ENCODE results near the gene CCDC12.

DNA sequence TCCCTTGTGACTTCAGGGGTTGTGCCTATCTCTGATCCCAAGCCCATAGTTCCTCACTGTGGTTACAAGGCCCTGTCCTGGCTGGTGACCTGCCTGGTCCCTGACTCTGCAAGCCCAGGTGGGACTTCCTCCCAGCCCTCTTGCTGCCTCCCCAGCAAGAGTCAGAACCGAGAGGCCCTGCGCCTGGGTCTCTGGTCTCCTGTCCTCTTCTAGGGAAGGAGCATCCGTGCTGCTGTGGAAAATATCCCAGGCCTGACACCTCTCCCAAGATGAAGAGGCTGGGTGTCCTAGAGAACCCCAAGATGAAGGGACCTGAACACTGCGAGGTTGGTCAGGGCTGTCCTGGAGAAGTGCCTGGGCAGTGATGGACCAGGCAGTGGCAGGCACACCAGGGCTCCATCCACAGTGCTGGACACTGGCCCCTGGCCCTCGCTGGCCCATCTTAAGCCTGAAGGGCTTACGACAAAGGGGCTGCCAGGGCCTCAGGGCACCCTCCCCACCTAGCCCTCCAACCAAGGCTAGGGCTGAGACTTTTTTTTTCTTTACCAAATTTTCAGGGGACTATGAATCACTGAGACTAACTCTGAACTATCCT lies 66.3 kb downstream of the CCDC12 start:
- no peak for TF ChIP-seq FOXK2 (conservative IDR thresholded peaks at IDR 0.05 in 1 of 2, IDR thresholded peaks at IDR 0.05 in 1 of 2; ENCODE audit: low read depth in 2 of 2)
- TF ChIP-seq, protein P1, sequence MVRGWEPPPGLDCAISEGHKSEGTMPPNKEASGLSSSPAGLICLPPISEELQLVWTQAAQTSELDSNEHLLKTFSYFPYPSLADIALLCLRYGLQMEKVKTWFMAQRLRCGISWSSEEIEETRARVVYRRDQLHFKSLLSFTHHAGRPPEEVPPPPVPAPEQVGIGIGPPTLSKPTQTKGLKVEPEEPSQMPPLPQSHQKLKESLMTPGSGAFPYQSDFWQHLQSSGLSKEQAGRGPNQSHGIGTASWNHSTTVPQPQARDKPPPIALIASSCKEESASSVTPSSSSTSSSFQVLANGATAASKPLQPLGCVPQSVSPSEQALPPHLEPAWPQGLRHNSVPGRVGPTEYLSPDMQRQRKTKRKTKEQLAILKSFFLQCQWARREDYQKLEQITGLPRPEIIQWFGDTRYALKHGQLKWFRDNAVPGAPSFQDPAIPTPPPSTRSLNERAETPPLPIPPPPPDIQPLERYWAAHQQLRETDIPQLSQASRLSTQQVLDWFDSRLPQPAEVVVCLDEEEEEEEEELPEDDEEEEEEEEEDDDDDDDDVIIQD (CRISPR knock-in tag; IDR thresholded peaks at IDR 0.05): no peak
- TF ChIP-seq MYC (IDR thresholded peaks at IDR 0.05; ENCODE audit: low read depth, low read length): no peak
- TF ChIP-seq MYC (CRISPR knock-in tag; IDR thresholded peaks at IDR 0.05; ENCODE audit: borderline replicate concordance, low read depth): no peak
- no peak for TF ChIP-seq ELF4 (CRISPR knock-in tag; IDR thresholded peaks at IDR 0.05)
- no peak for TF ChIP-seq BRF1 (IDR thresholded peaks at IDR 0.05; ENCODE audit: borderline replicate concordance, extremely low read depth, insufficient read length)
- TF ChIP-seq EZH2 (IDR thresholded peaks at IDR 0.05; ENCODE audit: borderline replicate concordance, low read depth, low read length): no peak
- no peak for TF ChIP-seq KAT8 (IDR thresholded peaks at IDR 0.05; ENCODE audit: low read depth)
- TF ChIP-seq SMAD1 (IDR thresholded peaks at IDR 0.05; ENCODE audit: low read depth, low read length, partially characterized antibody): no peak
- no peak for TF ChIP-seq HDAC1 (IDR thresholded peaks at IDR 0.05)
